ENCODE results near the gene FAM120AOS. TPM values are rescaled to one million over a fixed set of nuclear protein-coding genes. Genes with fewer than 3 reads are reported as not detected.
"Not testable (repeated sequence)": the region's sequence is repeated elsewhere in the genome, so short reads cannot be mapped to it uniquely, and the experiment has no call there.

Gene FAM120AOS
- total RNA-seq, 1 experiment from 2014 or later = 27.8 TPM

- POLR2A ChIA-PET (ENCODE audit: unreplicated experiment) = no interaction called here
- H2AFZ ChIP-seq = no peak overlapping the region
- H3K27ac ChIP-seq = no peak overlapping the region
- H3K36me3 ChIP-seq (ENCODE audit: low read depth) = peaks cover 6% of the 10 kb centered on the region; the same call in 1 of the 2 replicates
- intact Hi-C loops (cut with micrococcal nuclease; ENCODE audit: unreplicated experiment) = no loop called here
- H3K9me3 ChIP-seq (ENCODE audit: insufficient read depth, low read depth) = no peaks in the 10 kb centered on the region
- H3K79me2 ChIP-seq (ENCODE audit: low read depth) = no peaks in the 10 kb centered on the region
- no peaks in the 10 kb centered on the region for H4K20me1 ChIP-seq (ENCODE audit: insufficient read depth)
- no peak for TF ChIP-seq EZH2 (IDR thresholded peaks at IDR 0.05; ENCODE audit: low read depth)
- TF ChIP-seq, protein P1, sequence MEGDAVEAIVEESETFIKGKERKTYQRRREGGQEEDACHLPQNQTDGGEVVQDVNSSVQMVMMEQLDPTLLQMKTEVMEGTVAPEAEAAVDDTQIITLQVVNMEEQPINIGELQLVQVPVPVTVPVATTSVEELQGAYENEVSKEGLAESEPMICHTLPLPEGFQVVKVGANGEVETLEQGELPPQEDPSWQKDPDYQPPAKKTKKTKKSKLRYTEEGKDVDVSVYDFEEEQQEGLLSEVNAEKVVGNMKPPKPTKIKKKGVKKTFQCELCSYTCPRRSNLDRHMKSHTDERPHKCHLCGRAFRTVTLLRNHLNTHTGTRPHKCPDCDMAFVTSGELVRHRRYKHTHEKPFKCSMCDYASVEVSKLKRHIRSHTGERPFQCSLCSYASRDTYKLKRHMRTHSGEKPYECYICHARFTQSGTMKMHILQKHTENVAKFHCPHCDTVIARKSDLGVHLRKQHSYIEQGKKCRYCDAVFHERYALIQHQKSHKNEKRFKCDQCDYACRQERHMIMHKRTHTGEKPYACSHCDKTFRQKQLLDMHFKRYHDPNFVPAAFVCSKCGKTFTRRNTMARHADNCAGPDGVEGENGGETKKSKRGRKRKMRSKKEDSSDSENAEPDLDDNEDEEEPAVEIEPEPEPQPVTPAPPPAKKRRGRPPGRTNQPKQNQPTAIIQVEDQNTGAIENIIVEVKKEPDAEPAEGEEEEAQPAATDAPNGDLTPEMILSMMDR (conservative IDR thresholded peaks at IDR 0.05) = no peak
- H3K9me2 ChIP-seq (ENCODE audit: insufficient read depth) = no peaks in the 10 kb centered on the region
- H3K4me1 ChIP-seq (replicated peaks; ENCODE audit: insufficient read depth) = peaks cover 13% of the 10 kb centered on the region
- H3F3A ChIP-seq (ENCODE audit: insufficient read depth, low read depth) = 0 out of 2 replicates have a peak, but pooled peaks cover 11% of the 10 kb centered on the region
- DNase-seq = no peak
- no peak overlapping the region for H3K4me3 ChIP-seq
- no peaks in the 10 kb centered on the region for H3K27me3 ChIP-seq (ENCODE audit: insufficient read depth, low read depth)
- H3K4me2 ChIP-seq = no peak overlapping the region
- CTCF ChIA-PET = no interaction called here
- BruUV-seq (replicated peaks) = no TSS peak
These were observed 12.3 kb downstream of the FAM120AOS start for GRCh38 chr9:93440896-93441580.

DNA sequence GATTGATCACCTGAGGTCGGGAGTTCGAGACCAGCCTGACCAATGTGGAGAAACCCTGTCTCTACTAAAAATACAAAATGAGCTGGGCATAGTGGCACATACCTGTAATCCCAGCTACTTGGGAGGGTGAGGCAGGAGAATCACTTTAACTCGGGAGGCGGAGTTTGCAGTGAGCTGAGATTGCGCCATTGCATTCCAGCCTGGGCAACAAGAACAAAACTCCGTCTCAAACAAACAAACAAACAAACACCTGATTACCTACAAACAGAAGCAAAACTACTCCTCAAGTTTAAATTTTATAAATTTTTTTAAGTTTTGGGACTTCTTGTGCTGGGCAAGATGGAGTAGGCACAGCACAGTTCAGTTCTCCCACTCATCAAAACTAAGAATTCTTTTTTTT, 14.1 kb downstream of the FAM120AOS start:
- POLR2A ChIA-PET (ENCODE audit: unreplicated experiment); H2AFZ ChIP-seq; H3K36me3 ChIP-seq (ENCODE audit: low read depth); H3K4me2 ChIP-seq; H3K9me2 ChIP-seq (ENCODE audit: insufficient read depth); DNase-seq; H3K9me3 ChIP-seq (ENCODE audit: insufficient read depth, low read depth); H3K27ac ChIP-seq; CTCF ChIA-PET; H3K27me3 ChIP-seq (ENCODE audit: insufficient read depth, low read depth); BruUV-seq (replicated peaks); H3F3A ChIP-seq (ENCODE audit: insufficient read depth, low read depth); H3K79me2 ChIP-seq (ENCODE audit: low read depth); H3K4me3 ChIP-seq; H4K20me1 ChIP-seq (ENCODE audit: insufficient read depth): not testable (repeated sequence)
- peaks cover 13% of the 10 kb centered on the region for H3K4me1 ChIP-seq (replicated peaks; ENCODE audit: insufficient read depth)
- intact Hi-C loops (cut with micrococcal nuclease; ENCODE audit: unreplicated experiment) = loop anchor here (10.0 kb wide), 1 partner anchor 64 kb away; no protein-coding TSS in a partner anchor

GRCh38 chr9:93437996-93438395, 15.4 kb downstream of the FAM120AOS start:
- H3K9me3 ChIP-seq (ENCODE audit: insufficient read depth, low read depth) = no peaks in the 10 kb centered on the region
- intact Hi-C loops (cut with micrococcal nuclease; ENCODE audit: unreplicated experiment) = loop anchor here (10.0 kb wide), 1 partner anchor 63 kb away; no protein-coding TSS in a partner anchor
- DNase-seq = no peak
- no peak overlapping the region for H2AFZ ChIP-seq
- POLR2A ChIA-PET (ENCODE audit: unreplicated experiment) = no interaction called here
- no peak overlapping the region for H3K27ac ChIP-seq
- peaks cover 1% of the 10 kb centered on the region; the same call in 1 of the 2 replicates for H3K4me1 ChIP-seq (replicated peaks; ENCODE audit: insufficient read depth)
- H3K27me3 ChIP-seq (ENCODE audit: insufficient read depth, low read depth) = no peaks in the 10 kb centered on the region
- no peaks in the 10 kb centered on the region for H3K36me3 ChIP-seq (ENCODE audit: low read depth)
- H3F3A ChIP-seq (ENCODE audit: insufficient read depth, low read depth) = no peaks in the 10 kb centered on the region
- H3K9me2 ChIP-seq (ENCODE audit: insufficient read depth) = no peaks in the 10 kb centered on the region
- H4K20me1 ChIP-seq (ENCODE audit: insufficient read depth) = no peaks in the 10 kb centered on the region
- BruUV-seq (replicated peaks) = no TSS peak
- CTCF ChIA-PET = no interaction called here
- no peak for TF ChIP-seq EZH2 (IDR thresholded peaks at IDR 0.05; ENCODE audit: low read depth)
- TF ChIP-seq, protein P1 (conservative IDR thresholded peaks at IDR 0.05) = no peak
- no peak overlapping the region for H3K4me2 ChIP-seq
- no peaks in the 10 kb centered on the region for H3K79me2 ChIP-seq (ENCODE audit: low read depth)
- no peak overlapping the region for H3K4me3 ChIP-seq
